RWPE1 (cell line): ENCODE measurements around the gene PPY.

Experiments used
- CTCF ChIA-PET: fragments of 350-600 bp; sonication (Branson Sonifier 250); formaldehyde crosslinking; extraction: SDS; loops from one replicate; lab custom pipeline; 2021; lab: Yijun Ruan, JAX
- POLR2A ChIA-PET: fragments of 400-600 bp; formaldehyde crosslinking; extraction: SDS; loops from one replicate; lab custom pipeline; 2020; ENCODE audit warnings: antibody characterized with exemption; ENCODE audit not compliant: low non-redundant PET; lab: Yijun Ruan, JAX
- DNase-seq: peaks from one replicate; pipeline ENCODE4 v3.0.0; 2012; ENCODE audit warnings: low spot score
- H3K27ac ChIP-seq: fragments of 450-650 bp; 2 replicates; pipeline ENCODE4 v1.5.1; 2017
- CTCF ChIP-seq: fragments of 450-650 bp; conservative IDR thresholded peaks from 2 replicates; pipeline ENCODE4 v1.5.1; 2017; ENCODE audit warnings: low read depth, mild to moderate bottlenecking

The PPY gene

GRCh38 chr17:43953746-43954145 is 11.5 kb upstream of the PPY start, which contains the start of gene PYY:
PYY (minus strand) TSS chr17:43953940; CDS start chr17:43953483, 457 bp downstream.
- no peak for TF ChIP-seq CTCF
- POLR2A ChIA-PET: no interaction called here

GRCh38 chr17:43952724-43953666 is 10.7 kb upstream of the PPY start:
- TF ChIP-seq CTCF: no peak
- ChIA-PET CTCF (interaction anchor here (1.3 kb wide), 1 partner anchor 10 kb away, joined by 5 read pairs; no protein-coding TSS in a partner anchor), POLR2A (no interaction called here)
- DNase-seq: no peak
- H3K27ac ChIP-seq: no peak overlapping the region

More at GRCh38 chr17:43953746-43954145, 11.5 kb upstream of the PPY start, which contains the start of gene PYY:
- DNase-seq: no peak
- CTCF ChIA-PET: interaction anchor here (1.3 kb wide), 1 partner anchor 10 kb away, joined by 5 read pairs; no protein-coding TSS in a partner anchor
- H3K27ac ChIP-seq: no peak within 1 kb of the TSS

- ChIA-PET CTCF (interaction anchor here (0.6 kb wide), 2 partner anchors 8 to 27 kb away, joined by 3 read pairs; no protein-coding TSS in a partner anchor), POLR2A (no interaction called here)
- no peak for DNase-seq
- TF ChIP-seq CTCF: no peak
- H3K27ac ChIP-seq: no peak overlapping the region
Observed at GRCh38 chr17:43952351-43952723, 10.1 kb upstream of the PPY start.

- no peak overlapping the region for H3K27ac ChIP-seq
- ChIA-PET CTCF (interaction anchor here (0.6 kb wide), 2 partner anchors 8 to 28 kb away, joined by 3 read pairs; no protein-coding TSS in a partner anchor), POLR2A (no interaction called here)
- DNase-seq: no peak
- TF ChIP-seq CTCF: no peak
Observed at GRCh38 chr17:43951750-43952149, 9.5 kb upstream of the PPY start.

GRCh38 chr17:43950554-43950953 is 8.3 kb upstream of the PPY start:
- ChIA-PET CTCF (interaction anchor here (0.6 to 0.7 kb wide), 2 partner anchors 35 to 44 kb away, joined by 4 read pairs; no protein-coding TSS in a partner anchor), POLR2A (no interaction called here)
- TF ChIP-seq CTCF: no peak
- H3K27ac ChIP-seq: no peak overlapping the region
- DNase-seq: no peak

- CTCF ChIA-PET: no interaction called here
- TF ChIP-seq CTCF: no peak
- POLR2A ChIA-PET: no interaction called here
- DNase-seq: no peak
- no peak overlapping the region for H3K27ac ChIP-seq
Observed at GRCh38 chr17:43949781-43950180, 7.5 kb upstream of the PPY start.
